Measurements from ENCODE around the gene TSHZ2. TPM values are rescaled to one million over a fixed set of nuclear protein-coding genes. Genes with fewer than 3 reads are reported as not detected.

The TSHZ2 gene
- total and polyA plus RNA-seq, 4 donors = 0.93 to 8.8 (median 3.8) TPM

- TF ChIP-seq, protein P1, sequence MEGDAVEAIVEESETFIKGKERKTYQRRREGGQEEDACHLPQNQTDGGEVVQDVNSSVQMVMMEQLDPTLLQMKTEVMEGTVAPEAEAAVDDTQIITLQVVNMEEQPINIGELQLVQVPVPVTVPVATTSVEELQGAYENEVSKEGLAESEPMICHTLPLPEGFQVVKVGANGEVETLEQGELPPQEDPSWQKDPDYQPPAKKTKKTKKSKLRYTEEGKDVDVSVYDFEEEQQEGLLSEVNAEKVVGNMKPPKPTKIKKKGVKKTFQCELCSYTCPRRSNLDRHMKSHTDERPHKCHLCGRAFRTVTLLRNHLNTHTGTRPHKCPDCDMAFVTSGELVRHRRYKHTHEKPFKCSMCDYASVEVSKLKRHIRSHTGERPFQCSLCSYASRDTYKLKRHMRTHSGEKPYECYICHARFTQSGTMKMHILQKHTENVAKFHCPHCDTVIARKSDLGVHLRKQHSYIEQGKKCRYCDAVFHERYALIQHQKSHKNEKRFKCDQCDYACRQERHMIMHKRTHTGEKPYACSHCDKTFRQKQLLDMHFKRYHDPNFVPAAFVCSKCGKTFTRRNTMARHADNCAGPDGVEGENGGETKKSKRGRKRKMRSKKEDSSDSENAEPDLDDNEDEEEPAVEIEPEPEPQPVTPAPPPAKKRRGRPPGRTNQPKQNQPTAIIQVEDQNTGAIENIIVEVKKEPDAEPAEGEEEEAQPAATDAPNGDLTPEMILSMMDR (IDR thresholded peaks at IDR 0.05; ENCODE audit: control extremely low read depth, extremely low read depth) = no peak
- Histone ChIP-seq H3K9me3 (ENCODE audit: control insufficient read depth in 4 of 4, insufficient read depth in 3 of 4, low read length in 3 of 4) (peaks cover 0 to 3% (median 1%) of the 10 kb centered on the region in 4 donors), H3K4me1 (ENCODE audit: control insufficient read depth in 5 of 5, insufficient read depth in 5 of 5, low read length in 5 of 5) (peaks cover 0 to 9% (median 0%) of the 10 kb centered on the region in 5 donors), H3K27ac (ENCODE audit: low read depth in 1 of 2, low read length in 1 of 2) (no peak overlapping the region), H3K36me3 (ENCODE audit: control insufficient read depth in 4 of 4, insufficient read depth in 4 of 4, low read length in 4 of 4) (no peaks in the 10 kb centered on the region), H3K4me3 (no peak overlapping the region), H3K9ac (ENCODE audit: insufficient read depth in 1 of 2, low read length in 2 of 2) (no peak overlapping the region), H3K27me3 (ENCODE audit: control insufficient read depth in 3 of 3, insufficient read depth in 3 of 3, low read length in 2 of 3) (no peaks in the 10 kb centered on the region)
- DNase-seq = no peak
- no peak for ATAC-seq (ENCODE audit: insufficient read depth, low FRiP score)
- WGBS, 2 donors = 75 to 79% methylated on average over 2 of the region's 2 CpGs
These were observed 41.0 kb downstream of the TSHZ2 start for GRCh38 chr20:53013183-53013582.

GRCh38 chr20:53013847-53014246 is 41.7 kb downstream of the TSHZ2 start:
- H3K27me3 ChIP-seq (ENCODE audit: control insufficient read depth in 3 of 3, insufficient read depth in 3 of 3, low read length in 2 of 3) = no peaks in the 10 kb centered on the region
- H3K4me1 ChIP-seq (ENCODE audit: control insufficient read depth in 5 of 5, insufficient read depth in 5 of 5, low read length in 5 of 5) = peaks cover 0 to 16% (median 0%) of the 10 kb centered on the region in 5 donors
- TF ChIP-seq, protein P1 (IDR thresholded peaks at IDR 0.05; ENCODE audit: control extremely low read depth, extremely low read depth) = no peak
- peaks cover 0 to 3% (median 1%) of the 10 kb centered on the region in 4 donors for H3K9me3 ChIP-seq (ENCODE audit: control insufficient read depth in 4 of 4, insufficient read depth in 3 of 4, low read length in 3 of 4)
- DNase-seq (no peak), ATAC-seq (ENCODE audit: insufficient read depth, low FRiP score) (no peak)
- no peak overlapping the region for H3K9ac ChIP-seq (ENCODE audit: insufficient read depth in 1 of 2, low read length in 2 of 2)
- H3K27ac ChIP-seq (ENCODE audit: low read depth in 1 of 2, low read length in 1 of 2) = no peak overlapping the region
- no peaks in the 10 kb centered on the region for H3K36me3 ChIP-seq (ENCODE audit: control insufficient read depth in 4 of 4, insufficient read depth in 4 of 4, low read length in 4 of 4)
- H3K4me3 ChIP-seq = no peak overlapping the region
- 47 to 65% methylated on average over 4 of the region's 4 CpGs for WGBS, 2 donors

DNA sequence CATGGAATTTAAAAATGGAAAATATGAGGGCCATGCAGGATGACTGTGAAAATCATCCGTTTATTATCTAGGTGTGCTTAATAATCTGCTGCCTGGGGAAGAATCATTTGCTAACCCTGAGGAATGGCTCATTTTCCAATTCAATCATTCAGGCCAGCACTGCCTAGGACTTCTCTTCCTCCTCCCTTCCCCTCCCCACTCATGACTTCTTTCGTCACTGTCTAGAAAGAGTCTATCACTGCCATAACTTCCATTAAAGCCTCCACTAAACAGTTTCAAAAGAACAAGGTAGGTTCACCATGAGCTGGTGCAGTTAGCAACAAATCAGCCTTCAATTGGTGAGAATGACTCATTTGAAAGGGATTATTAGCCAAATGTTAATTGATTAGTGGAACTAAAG is 43.9 kb downstream of the TSHZ2 start:
- ATAC-seq (ENCODE audit: insufficient read depth, low FRiP score) = no peak

More for the DNA sequence above, 43.9 kb downstream of the TSHZ2 start:
- Histone ChIP-seq H3K9ac (ENCODE audit: insufficient read depth in 1 of 2, low read length in 2 of 2) (no peak overlapping the region), H3K4me3 (no peak overlapping the region), H3K36me3 (ENCODE audit: control insufficient read depth in 4 of 4, insufficient read depth in 4 of 4, low read length in 4 of 4) (no peaks in the 10 kb centered on the region), H3K27ac (ENCODE audit: low read depth in 1 of 2, low read length in 1 of 2) (no peak overlapping the region), H3K4me1 (ENCODE audit: control insufficient read depth in 5 of 5, insufficient read depth in 5 of 5, low read length in 5 of 5) (peaks cover 0 to 18% (median 0%) of the 10 kb centered on the region in 5 donors), H3K9me3 (ENCODE audit: control insufficient read depth in 4 of 4, insufficient read depth in 3 of 4, low read length in 3 of 4) (peaks cover 0 to 3% (median 1%) of the 10 kb centered on the region in 4 donors), H3K27me3 (ENCODE audit: control insufficient read depth in 3 of 3, insufficient read depth in 3 of 3, low read length in 2 of 3) (no peaks in the 10 kb centered on the region)
- 96 to 98% methylated on average over 2 of the region's 2 CpGs for WGBS, 2 donors
- TF ChIP-seq, protein P1 (IDR thresholded peaks at IDR 0.05; ENCODE audit: control extremely low read depth, extremely low read depth) = no peak
- no peak for DNase-seq
